Measurements from ENCODE around the gene CCM2L. TPM values are rescaled to one million over a fixed set of nuclear protein-coding genes. Genes with fewer than 3 reads are reported as not detected.

CCM2L gene
- total and polyA plus RNA-seq, 2 of the 8 experiments (the other 6 are each of a cell fraction or from before 2014, with no cell fraction given) = 5.5 to 15.8 TPM

DNA sequence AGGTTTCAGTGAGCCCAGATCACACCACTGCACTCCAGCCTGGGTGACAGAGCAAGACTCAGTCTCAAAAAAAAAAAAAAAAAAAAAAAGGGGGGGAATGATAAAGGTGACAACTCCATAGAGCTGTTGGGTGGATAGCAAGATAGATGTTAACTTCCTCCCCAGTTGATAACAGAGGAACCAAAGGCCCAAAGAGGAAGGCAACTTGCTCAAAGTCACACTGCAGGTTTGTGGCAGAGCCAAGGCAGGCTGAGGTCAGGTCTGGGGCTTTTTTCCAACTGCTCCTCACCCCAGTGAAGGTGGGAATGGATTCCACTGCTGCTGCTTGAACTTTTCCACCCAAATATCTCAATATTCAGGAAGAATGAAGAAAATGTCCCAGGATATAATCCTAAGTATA lies 68.6 kb downstream of the CCM2L start:
- CTCF ChIA-PET (ENCODE audit: partially characterized antibody) = interaction anchor here (1.2 to 2.6 kb wide), 5 partner anchors 13 to 60 kb away, joined by 3 to 8 read pairs (median 4); no protein-coding TSS in a partner anchor
- no peak overlapping the region for H3K4me2 ChIP-seq (ENCODE audit: insufficient read depth in 1 of 2, low read depth in 2 of 2, low read length in 2 of 2)
- H2AFZ ChIP-seq (ENCODE audit: low read length) = no peak overlapping the region
- H2BK5ac ChIP-seq (ENCODE audit: low read depth, low read length) = no peak overlapping the region
- no peak overlapping the region for H3K23ac ChIP-seq (ENCODE audit: insufficient read length)
- FAIRE-seq (no peak), DNase-seq (ENCODE audit: low read depth in 1 of 2, low spot score in 2 of 2) (no peak)
- peaks cover 0 to 3% (median under 1%) of the 10 kb centered on the region in 4 experiments; a peak in 4 of 7 replicates for H3K4me1 ChIP-seq (replicated peaks in 1 of 4; ENCODE audit: control insufficient read depth in 3 of 4, insufficient read depth in 4 of 4, low read length in 3 of 4)
- H4K91ac ChIP-seq (replicated peaks; ENCODE audit: insufficient read length, low read length) = no peak overlapping the region
- H3K23me2 ChIP-seq (ENCODE audit: low read depth, low read length) = no peaks in the 10 kb centered on the region
- no peaks in the 10 kb centered on the region for H3K36me3 ChIP-seq (ENCODE audit: control insufficient read depth in 2 of 4, insufficient read depth in 4 of 4, low read length in 3 of 4)
- no peak overlapping the region for H3K9ac ChIP-seq (replicated peaks in 1 of 4; ENCODE audit: extremely low read depth in 1 of 4, low read depth in 3 of 4, low read length in 3 of 4)
- no peak overlapping the region for H4K8ac ChIP-seq (ENCODE audit: extremely low read depth, insufficient read depth, low read length)
- H3K18ac ChIP-seq (ENCODE audit: extremely low read depth, low read length) = no peak overlapping the region
- H2BK20ac ChIP-seq (ENCODE audit: low read length) = no peak overlapping the region
- no peak overlapping the region for H3K27ac ChIP-seq (ENCODE audit: low read depth, low read length)
- H3K79me2 ChIP-seq (ENCODE audit: control insufficient read depth in 1 of 2, insufficient read depth in 2 of 2, low read length in 2 of 2) = no peaks in the 10 kb centered on the region
- no peak overlapping the region for H4K5ac ChIP-seq (ENCODE audit: insufficient read length, low read depth, low read length)
- no peak overlapping the region for H2BK15ac ChIP-seq (ENCODE audit: low read length)
- no peak overlapping the region for H2BK120ac ChIP-seq (replicated peaks; ENCODE audit: low read depth, low read length)
- no peaks in the 10 kb centered on the region for H3K27me3 ChIP-seq (replicated peaks in 1 of 4; ENCODE audit: control insufficient read depth in 3 of 4, extremely low read depth in 1 of 4, insufficient read depth in 3 of 4, low read length in 3 of 4)
- H3K14ac ChIP-seq (ENCODE audit: insufficient read length) = no peak overlapping the region
- no peak overlapping the region for H3K56ac ChIP-seq (replicated peaks; ENCODE audit: insufficient read length, low read depth, low read length)
- POLR2A ChIA-PET (ENCODE audit: partially characterized antibody) = interaction anchor here (0.6 kb wide), 1 partner anchor 13 kb away, joined by 3 read pairs; no protein-coding TSS in a partner anchor
- no peaks in the 10 kb centered on the region for H4K20me1 ChIP-seq (replicated peaks in 1 of 2; ENCODE audit: control insufficient read depth in 1 of 2, insufficient read depth in 2 of 2, low read length in 2 of 2)
- H2BK12ac ChIP-seq (ENCODE audit: low read depth, low read length) = no peak overlapping the region
- H3K4ac ChIP-seq (replicated peaks; ENCODE audit: insufficient read length, low read depth, low read length) = no peak overlapping the region
- H3K4me3 ChIP-seq (ENCODE audit: extremely low read depth in 1 of 4, insufficient read depth in 2 of 4, low read depth in 3 of 4, low read length in 4 of 4) = no peak overlapping the region
- H3K79me1 ChIP-seq (ENCODE audit: low read depth, low read length) = no peaks in the 10 kb centered on the region
- no peak overlapping the region for H2AK5ac ChIP-seq (ENCODE audit: low read depth, low read length)
- H3K9me3 ChIP-seq (ENCODE audit: insufficient read depth in 2 of 2, low read depth in 1 of 2, low read length in 1 of 2) = no peaks in the 10 kb centered on the region
- TF ChIP-seq SIX5 (IDR thresholded peaks at IDR 0.05; ENCODE audit: low read depth, low read length) (no peak), HDAC6 (IDR thresholded peaks at IDR 0.05; ENCODE audit: low read depth, low read length) (no peak), CEBPB (IDR thresholded peaks at IDR 0.05; ENCODE audit: low read depth, low read length) (no peak), POU5F1 (IDR thresholded peaks at IDR 0.05; ENCODE audit: low read depth, low read length) (no peak), EZH2 (IDR thresholded peaks at IDR 0.05; ENCODE audit: low read depth, low read length, severe bottlenecking) (no peak), BCL11A (IDR thresholded peaks at IDR 0.05; ENCODE audit: low read depth in 2 of 2, low read length in 2 of 2) (no peak), YY1 (IDR thresholded peaks at IDR 0.05; ENCODE audit: low read depth, low read length) (no peak), RAD21 (IDR thresholded peaks at IDR 0.05 in 1 of 2, conservative IDR thresholded peaks at IDR 0.05 in 1 of 2; ENCODE audit: low read depth in 2 of 2, low read length in 2 of 2) (no peak), SAP30 (IDR thresholded peaks at IDR 0.05; ENCODE audit: insufficient read depth, insufficient replicate concordance, low read length) (no peak), BRCA1 (IDR thresholded peaks at IDR 0.05; ENCODE audit: low read depth, low read length) (no peak), HDAC2 (IDR thresholded peaks at IDR 0.05; ENCODE audit: borderline replicate concordance in 1 of 2, low read depth in 2 of 2, low read length in 2 of 2) (no peak), NANOG (IDR thresholded peaks at IDR 0.05; ENCODE audit: insufficient read depth, low read depth, low read length, poor library complexity, severe bottlenecking) (no peak)
- TF ChIP-seq, protein P1, sequence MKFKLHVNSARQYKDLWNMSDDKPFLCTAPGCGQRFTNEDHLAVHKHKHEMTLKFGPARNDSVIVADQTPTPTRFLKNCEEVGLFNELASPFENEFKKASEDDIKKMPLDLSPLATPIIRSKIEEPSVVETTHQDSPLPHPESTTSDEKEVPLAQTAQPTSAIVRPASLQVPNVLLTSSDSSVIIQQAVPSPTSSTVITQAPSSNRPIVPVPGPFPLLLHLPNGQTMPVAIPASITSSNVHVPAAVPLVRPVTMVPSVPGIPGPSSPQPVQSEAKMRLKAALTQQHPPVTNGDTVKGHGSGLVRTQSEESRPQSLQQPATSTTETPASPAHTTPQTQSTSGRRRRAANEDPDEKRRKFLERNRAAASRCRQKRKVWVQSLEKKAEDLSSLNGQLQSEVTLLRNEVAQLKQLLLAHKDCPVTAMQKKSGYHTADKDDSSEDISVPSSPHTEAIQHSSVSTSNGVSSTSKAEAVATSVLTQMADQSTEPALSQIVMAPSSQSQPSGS (IDR thresholded peaks at IDR 0.05; ENCODE audit: low read length) = no peak
